H1 (cell line): ENCODE results near the gene STK39. TPM values are rescaled to one million over a fixed set of nuclear protein-coding genes. Genes with fewer than 3 reads are reported as not detected.

Source experiments
- CTCF ChIA-PET: fragments of 300-600 bp; sonication (Branson Sonifier 250); formaldehyde crosslinking; loops from one replicate; lab custom pipeline; 2021; ENCODE audit not compliant: partially characterized antibody; lab: Charles Lee
- POLR2A ChIA-PET: fragments of 300-600 bp; sonication (Branson Sonifier 250); formaldehyde crosslinking; loops from one replicate; lab custom pipeline; 2021; ENCODE audit warnings: inconsistent platforms; ENCODE audit not compliant: partially characterized antibody; lab: Charles Lee
- DNase-seq, 2 experiments: peaks; one replicate each; pipeline versions ENCODE4 v3.0.0 to v3.0.0-alpha.2; 2010 to 2022; ENCODE audit warnings: low spot score in 2 of 2, low read depth in 1 of 2, mixed read lengths in 1 of 2
- FAIRE-seq: peaks from 2 replicates; lab custom pipeline; 2011; peaks lifted over from hg19 to GRCh38; lab: Jason Lieb, UNC
- H2AFZ ChIP-seq: 2 replicates; pipeline ENCODE4 v1.8.1; 2012; ENCODE audit warnings: low read length, inconsistent platforms
- H2AK5ac ChIP-seq: 2 replicates; pipeline ENCODE4 v1.6.1; 2013; ENCODE audit warnings: low read depth, low read length
- H2BK120ac ChIP-seq: replicated peaks from 2 replicates; pipeline ENCODE3; 2013; ENCODE audit warnings: low read depth, low read length, inconsistent platforms
- H2BK12ac ChIP-seq: 2 replicates; pipeline ENCODE4 v1.6.1; 2013; ENCODE audit warnings: low read depth, low read length
- H2BK15ac ChIP-seq: 2 replicates; pipeline ENCODE4 v1.6.1; 2013; ENCODE audit warnings: low read length
- H2BK20ac ChIP-seq: 2 replicates; pipeline ENCODE4 v1.6.1; 2013; ENCODE audit warnings: low read length
- H2BK5ac ChIP-seq: 2 replicates; pipeline ENCODE4 v1.6.1; 2013; ENCODE audit warnings: low read depth, low read length
- H3K14ac ChIP-seq: 2 replicates; pipeline ENCODE4 v1.6.1; 2013; ENCODE audit warnings: inconsistent platforms; ENCODE audit not compliant: insufficient read length
- H3K18ac ChIP-seq: 2 replicates; pipeline ENCODE4 v1.6.1; 2013; ENCODE audit warnings: low read length; ENCODE audit errors: extremely low read depth
- H3K23ac ChIP-seq: 2 replicates; pipeline ENCODE4 v1.6.1; 2013; ENCODE audit warnings: inconsistent platforms; ENCODE audit not compliant: insufficient read length
- H3K23me2 ChIP-seq: 2 replicates; pipeline ENCODE4 v1.6.1; 2013; ENCODE audit warnings: low read depth, low read length
- H3K27ac ChIP-seq: 2 replicates; pipeline ENCODE4 v1.6.1; 2011; ENCODE audit warnings: low read depth, low read length, inconsistent platforms
- H3K27me3 ChIP-seq, 4 experiments: replicated peaks in 1 of 4; 1 replicate in 1 of 4; 2 replicates in 3 of 4; pipeline versions ENCODE4 v1.6.1 to v1.8.1; 2011 to 2013; ENCODE audit warnings: low read length in 3 of 4, mild to moderate bottlenecking in 3 of 4, inconsistent platforms in 2 of 4, mixed read lengths in 2 of 4, moderate library complexity in 1 of 4; ENCODE audit not compliant: control insufficient read depth in 3 of 4, insufficient read depth in 3 of 4; ENCODE audit errors: extremely low read depth in 1 of 4
- H3K36me3 ChIP-seq, 4 experiments: 2 replicates each; pipeline versions ENCODE4 v1.6.1 to v1.8.1; 2011 to 2013; ENCODE audit warnings: mild to moderate bottlenecking in 4 of 4, low read length in 3 of 4, moderate library complexity in 2 of 4, control low read depth in 1 of 4, inconsistent platforms in 1 of 4; ENCODE audit not compliant: insufficient read depth in 4 of 4, control insufficient read depth in 2 of 4
- H3K4ac ChIP-seq: replicated peaks from 2 replicates; pipeline ENCODE3; 2013; ENCODE audit warnings: low read length, low read depth, mixed read lengths, inconsistent platforms; ENCODE audit not compliant: insufficient read length
- H3K4me1 ChIP-seq, 4 experiments: replicated peaks in 1 of 4; 1 replicate in 1 of 4; 2 replicates in 3 of 4; pipeline versions ENCODE4 v1.6.1 to v1.8.1; 2011 to 2013; ENCODE audit warnings: low read length in 3 of 4, inconsistent platforms in 2 of 4, mixed read lengths in 1 of 4; ENCODE audit not compliant: insufficient read depth in 4 of 4, control insufficient read depth in 3 of 4
- H3K4me2 ChIP-seq, 2 experiments: 2 replicates each; pipeline versions ENCODE4 v1.6.1 to v1.8.1; 2011 to 2013; ENCODE audit warnings: low read depth in 2 of 2, low read length in 2 of 2, control low read depth in 1 of 2, inconsistent platforms in 1 of 2, mild to moderate bottlenecking in 1 of 2; ENCODE audit not compliant: insufficient read depth in 1 of 2
- H3K4me3 ChIP-seq, 4 experiments: fragments of 200-600, 300-600 bp in 1 of 4; sonication (generic), shearing (Covaris generic), sonication (Bioruptor Twin) in 1 of 4; 2 replicates each; pipeline versions ENCODE4 v1.5.1 to v1.8.1; 2011 to 2016; ENCODE audit warnings: low read length in 4 of 4, low read depth in 3 of 4, control low read depth in 2 of 4, inconsistent platforms in 2 of 4, mild to moderate bottlenecking in 2 of 4, mixed read lengths in 1 of 4, moderate library complexity in 1 of 4; ENCODE audit not compliant: insufficient read depth in 2 of 4; ENCODE audit errors: extremely low read depth in 1 of 4
- H3K56ac ChIP-seq: replicated peaks from 2 replicates; pipeline ENCODE3; 2013; ENCODE audit warnings: low read depth, mild to moderate bottlenecking, mixed read lengths, low read length, inconsistent platforms; ENCODE audit not compliant: insufficient read length
- H3K79me1 ChIP-seq: 2 replicates; pipeline ENCODE4 v1.6.1; 2013; ENCODE audit warnings: low read depth, low read length, control low read depth
- H3K79me2 ChIP-seq, 2 experiments: 2 replicates each; pipeline versions ENCODE4 v1.6.1 to v1.8.1; 2012 to 2013; ENCODE audit warnings: low read length in 2 of 2, mild to moderate bottlenecking in 2 of 2, inconsistent platforms in 1 of 2; ENCODE audit not compliant: insufficient read depth in 2 of 2, control insufficient read depth in 1 of 2
- H3K9ac ChIP-seq, 4 experiments: replicated peaks in 1 of 4; 1 replicate in 1 of 4; 2 replicates in 3 of 4; pipeline versions ENCODE4 v1.6.1 to v1.8.1; 2011 to 2013; ENCODE audit warnings: low read depth in 3 of 4, low read length in 3 of 4, control low read depth in 2 of 4, mild to moderate bottlenecking in 2 of 4, moderate library complexity in 2 of 4, inconsistent platforms in 1 of 4; ENCODE audit errors: extremely low read depth in 1 of 4
- H3K9me3 ChIP-seq, 2 experiments: 2 replicates each; pipeline versions ENCODE4 v1.6.1 to v1.8.1; 2012 to 2013; ENCODE audit warnings: mild to moderate bottlenecking in 2 of 2, moderate library complexity in 2 of 2, control low read depth in 1 of 2, inconsistent platforms in 1 of 2, low read depth in 1 of 2, low read length in 1 of 2, mixed read lengths in 1 of 2; ENCODE audit not compliant: insufficient read depth in 2 of 2
- H4K20me1 ChIP-seq, 2 experiments: replicated peaks in 1 of 2; 2 replicates each; pipeline versions ENCODE3 to v1.8.1; 2011 to 2013; ENCODE audit warnings: inconsistent platforms in 2 of 2, low read length in 2 of 2, mild to moderate bottlenecking in 1 of 2; ENCODE audit not compliant: insufficient read depth in 2 of 2, control insufficient read depth in 1 of 2
- H4K5ac ChIP-seq: 2 replicates; pipeline ENCODE4 v1.6.1; 2013; ENCODE audit warnings: low read length, low read depth, mixed read lengths, inconsistent platforms; ENCODE audit not compliant: insufficient read length
- H4K8ac ChIP-seq: 2 replicates; pipeline ENCODE4 v1.8.0; 2013; ENCODE audit warnings: mild to moderate bottlenecking, moderate library complexity, low read length, inconsistent platforms; ENCODE audit not compliant: insufficient read depth; ENCODE audit errors: extremely low read depth
- H4K91ac ChIP-seq: replicated peaks from 2 replicates; pipeline ENCODE3; 2013; ENCODE audit warnings: low read length, mixed read lengths, inconsistent platforms; ENCODE audit not compliant: insufficient read length
- KDM1A ChIP-seq: fragments of 200-600, 300-600 bp; sonication (generic); IDR thresholded peaks from 2 replicates; pipeline ENCODE4 v1.7.1; 2016; ENCODE audit warnings: mild to moderate bottlenecking, low read length, borderline replicate concordance
- RXRA ChIP-seq: IDR thresholded peaks from 2 replicates; pipeline ENCODE4 v1.6.1; 2011; ENCODE audit warnings: low read depth, mild to moderate bottlenecking, low read length, moderate library complexity; ENCODE audit not compliant: insufficient read depth
- SP2 ChIP-seq: IDR thresholded peaks from 2 replicates; pipeline ENCODE4 v1.6.1; 2012; ENCODE audit warnings: mild to moderate bottlenecking, low read length, inconsistent platforms
- SUZ12 ChIP-seq: fragments of 200-600 bp; sonication (generic); IDR thresholded peaks from 2 replicates; pipeline ENCODE4 v1.6.1; 2012; ENCODE audit warnings: mild to moderate bottlenecking, inconsistent platforms, low read length, moderate library complexity, mixed read lengths
- TBP ChIP-seq: IDR thresholded peaks from 2 replicates; pipeline ENCODE4 v1.6.1; 2011; ENCODE audit warnings: low read depth, low read length, improper control_type of control experiment
- WGBS, 2 experiments: shearing (Covaris generic) in 1 of 2; methylation state at CpG; one replicate each; pipeline versions ENCODE4 v1.1.6 to v1.1.7; 2013 to 2015; ENCODE audit warnings: low lambda C conversion rate in 2 of 2, mixed read lengths in 2 of 2, inconsistent platforms in 1 of 2, low coverage in 1 of 2, missing lambda C conversion rate in 1 of 2; ENCODE audit not compliant: insufficient replicate concordance in 2 of 2, insufficient coverage in 1 of 2, insufficient read length in 1 of 2; ENCODE audit errors: extremely low coverage in 1 of 2, missing lambda C conversion rate in 1 of 2; 5-methylcytosine and 5-hydroxymethylcytosine counted together
- polyA plus RNA-seq, 7 experiments: library from polyadenylated mRNA; depleted of rRNA in 3 of 7; stranded (reverse) in 5 of 7; unstranded in 2 of 7; fragments of >200 nt in 5 of 7; fragments of 200-250 nt in 2 of 7; gene quantifications; 1 replicate in 5 of 7; 2 replicates in 1 of 7; 4 replicates in 1 of 7; pipeline versions ENCODE4 v1.2.1 to v1.2.3, GENCODE V29; 2011 to 2013; ENCODE audit warnings: missing spikeins in 2 of 7, mixed read lengths in 2 of 7
- total RNA-seq: library from RNA; stranded (reverse); fragmentation: NEBNext Ultra II Directional; extraction: Animal tissue kit (Norgen Biotek cat#: 25700); gene quantifications from 2 replicates; pipeline ENCODE4 v1.2.1, GENCODE V29; 2021

The STK39 gene
- total and polyA plus RNA-seq, 2 of the 8 experiments (the other 6 are each of a cell fraction or from before 2014, with no cell fraction given), result 13.7 to 23.8 TPM

- Histone ChIP-seq H3K18ac (no peak overlapping the region), H3K79me1 (no peaks in the 10 kb centered on the region), H4K91ac (no peak overlapping the region), H2BK12ac (no peak overlapping the region), H2BK20ac (no peak overlapping the region), H3K27me3 (no peaks in the 10 kb centered on the region), H3K9ac (no peak overlapping the region), H4K5ac (no peak overlapping the region), H3K4me2 (no peak overlapping the region), H2BK5ac (no peak overlapping the region), H3K79me2 (no peaks in the 10 kb centered on the region), H4K20me1 (no peaks in the 10 kb centered on the region), H3K23ac (no peak overlapping the region), H2AFZ (no peak overlapping the region), H3K56ac (no peak overlapping the region), H3K4ac (no peak overlapping the region), H3K23me2 (no peaks in the 10 kb centered on the region), H3K27ac (no peak overlapping the region), H3K4me1 (peaks cover 0 to 5% (median 3%) of the 10 kb centered on the region in 4 experiments; a peak in 4 of 7 replicates), H3K36me3 (no peaks in the 10 kb centered on the region; a peak in 1 of 8 replicates), H2BK15ac (no peak overlapping the region), H3K9me3 (no peaks in the 10 kb centered on the region), H3K4me3 (no peak overlapping the region), H4K8ac (no peak overlapping the region), H2BK120ac (no peak overlapping the region), H3K14ac (no peak overlapping the region), H2AK5ac (no peak overlapping the region)
- 87% methylated on average over 5 of the region's 5 CpGs; no CpG with 5 or more reads in 1 of the 2 experiments for WGBS, 2 experiments
- ChIA-PET CTCF (interaction anchor here (2.0 kb wide), 1 partner anchor 19 kb away, joined by 12 read pairs; no protein-coding TSS in a partner anchor), POLR2A (no interaction called here)
- FAIRE-seq, result no peak
- no peak for DNase-seq
- TF ChIP-seq RXRA, result no peak
- TF ChIP-seq SUZ12, result no peak
- no peak for TF ChIP-seq KDM1A
- no peak for TF ChIP-seq TBP
- no peak for TF ChIP-seq SP2
Measured at GRCh38 chr2:168138901-168139300, 108.5 kb downstream of the STK39 start.
